K562 (cell line): ENCODE results near the gene POU3F1. TPM values are rescaled to one million over a fixed set of nuclear protein-coding genes. Genes with fewer than 3 reads are reported as not detected.

Experiments
- BRD9 ChIP-seq: fragments of 450-650 bp; IDR thresholded peaks from 2 replicates; pipeline ENCODE4 v1.6.1; 2018; ENCODE audit warnings: low read depth; ENCODE audit not compliant: partially characterized antibody
- E2F4 ChIP-seq: sonication (generic); formaldehyde crosslinking; IDR thresholded peaks from 2 replicates; pipeline ENCODE4 v1.8.0; 2022; ENCODE audit warnings: mild to moderate bottlenecking, low read depth, missing genetic modification reagents
- ELF1 ChIP-seq: fragments of 200-800 bp; sonication (Bioruptor generic); IDR thresholded peaks from 2 replicates; pipeline ENCODE4 v1.6.1; 2016; ENCODE audit warnings: missing genetic modification characterization, missing compliant biosample characterization
- FOXJ2 ChIP-seq: fragments of 200-800 bp; sonication (Bioruptor generic); IDR thresholded peaks from 2 replicates; pipeline ENCODE4 v1.6.1; 2016; ENCODE audit warnings: missing genetic modification characterization, missing compliant biosample characterization
- HNRNPH1 ChIP-seq: fragments of 200-400 bp; formaldehyde crosslinking; optimal IDR thresholded peaks from 2 replicates; pipeline ENCODE3; 2017; ENCODE audit warnings: low read depth, mild to moderate bottlenecking, low read length, moderate library complexity
- HNRNPUL1 ChIP-seq: fragments of 200-400 bp; formaldehyde crosslinking; IDR thresholded peaks from 2 replicates; pipeline ENCODE4 v1.6.1; 2017; ENCODE audit warnings: low read length
- JUNB ChIP-seq: fragments of 450-650 bp; formaldehyde crosslinking; conservative IDR thresholded peaks from 2 replicates; pipeline ENCODE4 v1.4.0; 2020; ENCODE audit warnings: mild to moderate bottlenecking
- MCM7 ChIP-seq, 2 experiments: fragments of 450-650 bp; IDR thresholded peaks; 2 replicates each; pipeline ENCODE4 v1.6.1; 2016 to 2018
- MED1 ChIP-seq: sonication (generic); formaldehyde crosslinking; IDR thresholded peaks from 2 replicates; pipeline ENCODE4 v1.8.1; 2023; ENCODE audit warnings: missing genetic modification reagents, borderline replicate concordance
- NBN ChIP-seq: fragments of 450-650 bp; IDR thresholded peaks from 2 replicates; pipeline ENCODE4 v1.6.1; 2016; ENCODE audit warnings: low read depth, mild to moderate bottlenecking
- NFE2 ChIP-seq: IDR thresholded peaks from 2 replicates; pipeline ENCODE4 v1.6.1; 2014; ENCODE audit warnings: antibody characterized with exemption, low read depth
- NR4A1 ChIP-seq, 2 experiments: fragments of 250-450 bp in 1 of 2; fragments of 450-650 bp in 1 of 2; sonication (Bioruptor Pico) in 1 of 2; IDR thresholded peaks; 2 replicates each; pipeline versions ENCODE4 v1.4.0 to v1.6.1; 2016 to 2020; ENCODE audit warnings: mild to moderate bottlenecking in 2 of 2, missing compliant biosample characterization in 1 of 2, missing genetic modification characterization in 1 of 2, moderate library complexity in 1 of 2
- POLR2A ChIP-seq: fragments of 450-650 bp; conservative IDR thresholded peaks from 2 replicates; pipeline ENCODE4 v1.6.1; 2016
- POLR2B ChIP-seq: fragments of 450-650 bp; IDR thresholded peaks from 2 replicates; pipeline ENCODE4 v1.6.1; 2018; ENCODE audit warnings: low read depth; ENCODE audit not compliant: partially characterized antibody
- RAD21 ChIP-seq, 2 experiments: fragments of 250-450 bp in 1 of 2; fragments of 450-650 bp in 1 of 2; sonication (Bioruptor Pico) in 1 of 2; formaldehyde crosslinking in 1 of 2; IDR thresholded peaks in 1 of 2; conservative IDR thresholded peaks in 1 of 2; 2 replicates each; pipeline versions ENCODE4 v1.4.0 to v1.8.0; 2020 to 2022; ENCODE audit warnings: mild to moderate bottlenecking in 2 of 2, moderate library complexity in 1 of 2
- SNIP1 ChIP-seq: fragments of 450-650 bp; IDR thresholded peaks from 2 replicates; pipeline ENCODE4 v1.7.1; 2017; ENCODE audit warnings: low read depth, mild to moderate bottlenecking
- TBL1XR1 ChIP-seq, 2 experiments: IDR thresholded peaks; 2 replicates each; pipeline ENCODE4 v1.6.1; 2012; ENCODE audit warnings: improper control_type of control experiment in 2 of 2, low read length in 2 of 2, mild to moderate bottlenecking in 1 of 2
- TCF3 ChIP-seq: sonication (generic); formaldehyde crosslinking; IDR thresholded peaks from 2 replicates; pipeline ENCODE4 v1.4.0; 2020; ENCODE audit warnings: mild to moderate bottlenecking, missing genetic modification reagents
- ZBTB26 ChIP-seq: fragments of 450-650 bp; formaldehyde crosslinking; IDR thresholded peaks from 2 replicates; pipeline ENCODE4 v1.4.0; 2022; ENCODE audit warnings: missing genetic modification characterization
- ZNF174 ChIP-seq: fragments of 250-450 bp; sonication (Bioruptor Pico); IDR thresholded peaks from 2 replicates; pipeline ENCODE4 v1.4.0; 2020; ENCODE audit warnings: mild to moderate bottlenecking
- ZNF274 ChIP-seq: IDR thresholded peaks from 2 replicates; pipeline ENCODE4 v1.6.1; 2011; ENCODE audit warnings: low read depth, mild to moderate bottlenecking, low read length, moderate library complexity, borderline replicate concordance
- ZNF347 ChIP-seq: fragments of 450-650 bp; formaldehyde crosslinking; IDR thresholded peaks from 2 replicates; pipeline ENCODE4 v1.4.0; 2020; ENCODE audit warnings: low read depth, mild to moderate bottlenecking, moderate library complexity
- ZNF444 ChIP-seq: fragments of 250-450 bp; sonication (Bioruptor Pico); IDR thresholded peaks from 2 replicates; pipeline ENCODE4 v1.4.0; 2020; ENCODE audit warnings: mild to moderate bottlenecking, moderate library complexity
- ZNF77 ChIP-seq: fragments of 250-450 bp; sonication (Bioruptor Pico); IDR thresholded peaks from 2 replicates; pipeline ENCODE4 v1.5.0; 2020
- polyA plus RNA-seq, 8 experiments: library from polyadenylated mRNA; depleted of rRNA in 4 of 8; stranded (reverse) in 5 of 8; unstranded in 3 of 8; fragments of >200 nt; fragmentation: Nextera tagmentation in 2 of 8; fragmentation: Illumina TruSeq in 1 of 8; extraction: Ambion mirVana in 2 of 8; extraction: Trizol in 1 of 8; gene quantifications; 2 replicates each; pipeline versions ENCODE4 v1.2.1 to v1.2.3, GENCODE V29; 2011 to 2014; ENCODE audit warnings: inconsistent platforms in 1 of 8, missing spikeins in 1 of 8
- total RNA-seq, 7 experiments: library from RNA; depleted of rRNA in 6 of 7; stranded (reverse); fragments of >200 nt in 6 of 7; fragmentation: Illumina TruSeq in 2 of 7; extraction: Trizol in 2 of 7; gene quantifications; 2 replicates each; pipeline versions ENCODE4 v1.2.1 to v1.2.3, GENCODE V29; 2011 to 2021; ENCODE audit warnings: low replicate concordance in 1 of 7
- TF ChIP-seq, protein P1 (sequence below): IDR thresholded peaks from 2 replicates; pipeline ENCODE4 v1.6.1; 2014; ENCODE audit warnings: antibody characterized with exemption
- TF ChIP-seq, protein P2 (sequence below): fragments of 250-450 bp; sonication (Bioruptor Pico); IDR thresholded peaks from 2 replicates; pipeline ENCODE4 v1.8.0; 2021; ENCODE audit warnings: borderline replicate concordance, mild to moderate bottlenecking, moderate library complexity; ENCODE audit not compliant: poor library complexity, severe bottlenecking

The POU3F1 gene
- total and polyA plus RNA-seq, 9 of the 15 experiments (the other 6 are each of a cell fraction or from before 2014, with no cell fraction given), result 0.09 TPM; not detected in 8

- TF ChIP-seq ELF1, result peak; percentile 80
- TF ChIP-seq MCM7 (IDR thresholded peaks at IDR 0.05), result no peak
- peak; percentile 84 for TF ChIP-seq ZBTB26 (CRISPR knock-in tag)
- TF ChIP-seq SNIP1, result no peak
- peak; percentile 90 for TF ChIP-seq FOXJ2 (tag)
- TF ChIP-seq NR4A1 (CRISPR knock-in tag; IDR thresholded peaks at IDR 0.05), result peak; percentile 99
- peak; percentile 99 for TF ChIP-seq NR4A1 (tag; IDR thresholded peaks at IDR 0.05)
- TF ChIP-seq HNRNPUL1, result no peak
- no peak for TF ChIP-seq ZNF347 (CRISPR knock-in tag)
- TF ChIP-seq, protein P1, sequence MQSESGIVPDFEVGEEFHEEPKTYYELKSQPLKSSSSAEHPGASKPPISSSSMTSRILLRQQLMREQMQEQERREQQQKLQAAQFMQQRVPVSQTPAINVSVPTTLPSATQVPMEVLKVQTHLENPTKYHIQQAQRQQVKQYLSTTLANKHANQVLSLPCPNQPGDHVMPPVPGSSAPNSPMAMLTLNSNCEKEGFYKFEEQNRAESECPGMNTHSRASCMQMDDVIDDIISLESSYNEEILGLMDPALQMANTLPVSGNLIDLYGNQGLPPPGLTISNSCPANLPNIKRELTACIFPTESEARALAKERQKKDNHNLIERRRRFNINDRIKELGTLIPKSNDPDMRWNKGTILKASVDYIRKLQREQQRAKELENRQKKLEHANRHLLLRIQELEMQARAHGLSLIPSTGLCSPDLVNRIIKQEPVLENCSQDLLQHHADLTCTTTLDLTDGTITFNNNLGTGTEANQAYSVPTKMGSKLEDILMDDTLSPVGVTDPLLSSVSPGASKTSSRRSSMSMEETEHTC, result peak; percentile 99
- TF ChIP-seq MED1 (CRISPR knock-in tag), result 0 out of 2 replicates have a peak, but pooled peaks have one; percentile 85
- TF ChIP-seq NFE2, result no peak
- TF ChIP-seq TBL1XR1 (IDR thresholded peaks at IDR 0.05; ENCODE audit: low read length in 2 of 2), result peak in 1 of 2 experiments; percentile 74; a peak in 1 of 4 replicates
- peak; percentile 60 for TF ChIP-seq BRD9
- peak; percentile 88 for TF ChIP-seq ZNF444 (CRISPR knock-in tag)
- TF ChIP-seq ZNF77 (CRISPR knock-in tag), result no peak
- TF ChIP-seq JUNB (CRISPR knock-in tag), result no peak
- 0 out of 2 replicates have a peak, but pooled peaks have one; percentile 77 for TF ChIP-seq ZNF174 (CRISPR knock-in tag)
- TF ChIP-seq E2F4 (CRISPR knock-in tag), result peak; percentile 94
- TF ChIP-seq, protein P2, sequence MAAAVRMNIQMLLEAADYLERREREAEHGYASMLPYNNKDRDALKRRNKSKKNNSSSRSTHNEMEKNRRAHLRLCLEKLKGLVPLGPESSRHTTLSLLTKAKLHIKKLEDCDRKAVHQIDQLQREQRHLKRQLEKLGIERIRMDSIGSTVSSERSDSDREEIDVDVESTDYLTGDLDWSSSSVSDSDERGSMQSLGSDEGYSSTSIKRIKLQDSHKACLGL (CRISPR knock-in tag), result peak; percentile 91
- peak; percentile 57 for TF ChIP-seq TCF3 (CRISPR knock-in tag)
- TF ChIP-seq HNRNPH1, result no peak
- TF ChIP-seq NBN, result peak; percentile 87
- TF ChIP-seq POLR2B, result peak; percentile 87
- TF ChIP-seq ZNF274, result no peak
- TF ChIP-seq RAD21 (CRISPR knock-in tag; conservative IDR thresholded peaks at IDR 0.05 in 1 of 2, IDR thresholded peaks at IDR 0.05 in 1 of 2), result no peak
- TF ChIP-seq POLR2A, result peak; percentile 97
Observed at GRCh38 chr1:38012363-38013226, 34.0 kb downstream of the POU3F1 start, which contains the start of gene UTP11 (continued).
